Stimulated activated CD8-positive, alpha-beta memory T cell treated with anti-CD3 and anti-CD28 coated beads, Interleukin-4, amount 100 ng/mL, for 48 hours (primary cell): ENCODE data around the gene ADAMTS2.
"Not testable (repeated sequence)": the region's sequence is repeated elsewhere in the genome, so short reads cannot be mapped to it uniquely, and the experiment has no call there.

ENCODE experiments used
- DNase-seq: peaks from one replicate; pipeline ENCODE4 v3.0.0-alpha.2; 2020

The ADAMTS2 gene

DNA sequence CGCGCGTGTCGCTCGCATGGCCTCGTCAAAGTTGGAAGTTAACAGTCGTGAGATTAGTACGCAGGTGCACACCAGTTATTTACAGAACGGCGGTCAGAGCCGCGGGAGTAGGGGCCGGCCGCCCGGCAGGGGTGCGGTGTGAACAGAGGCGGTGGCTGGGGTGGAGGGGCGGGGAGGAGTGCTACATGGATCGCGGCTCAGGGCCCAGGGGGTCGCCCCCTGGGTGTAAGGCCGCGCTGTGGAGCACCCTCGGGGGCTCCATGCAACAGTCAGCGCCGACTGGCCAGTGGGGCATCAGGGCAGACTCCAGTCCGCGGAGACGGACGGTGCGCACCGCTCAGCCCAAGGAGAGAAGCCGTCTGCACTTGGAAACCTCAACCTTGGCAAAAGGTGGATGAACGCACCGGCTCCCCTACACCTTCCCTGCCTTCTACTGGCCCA lies 224.8 kb downstream of the ADAMTS2 start:
- DNase-seq, result no peak

DNA sequence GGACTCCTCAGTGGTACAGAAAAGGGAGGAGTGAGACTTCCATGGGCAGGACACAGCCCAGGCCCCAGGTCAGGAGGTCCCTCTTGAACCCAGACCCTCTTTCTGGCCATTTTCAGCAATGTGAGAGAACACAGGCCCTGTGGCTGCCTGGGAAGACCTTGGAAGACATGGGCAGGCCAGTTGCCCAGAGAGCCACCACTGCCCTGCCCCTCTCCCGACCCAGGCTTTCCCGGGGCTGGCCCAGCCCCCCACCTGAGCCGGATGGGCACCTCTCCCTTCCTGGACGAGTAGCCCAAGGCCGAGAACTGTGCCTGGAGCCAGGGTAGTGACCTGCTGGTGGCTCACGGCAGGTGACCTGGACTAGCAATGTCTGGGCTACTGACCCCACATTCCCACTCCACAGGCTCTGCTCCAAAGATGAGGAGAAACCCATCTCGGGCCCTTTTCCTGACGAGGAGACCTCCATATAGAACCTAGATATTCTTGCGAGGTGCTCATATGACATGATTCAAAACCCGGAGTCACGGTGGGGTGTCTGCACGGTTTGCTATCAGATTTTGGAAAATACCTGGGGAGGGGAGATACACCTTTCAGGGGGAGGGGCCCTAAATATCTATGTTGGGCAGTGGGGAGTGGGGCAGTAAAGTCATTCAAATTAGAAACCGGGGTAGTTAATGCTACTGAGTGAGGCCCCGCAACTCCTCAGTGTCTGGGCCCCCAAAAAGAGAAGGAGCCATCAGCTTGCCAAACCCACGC lies 225.7 kb downstream of the ADAMTS2 start:
- no peak for DNase-seq

DNA sequence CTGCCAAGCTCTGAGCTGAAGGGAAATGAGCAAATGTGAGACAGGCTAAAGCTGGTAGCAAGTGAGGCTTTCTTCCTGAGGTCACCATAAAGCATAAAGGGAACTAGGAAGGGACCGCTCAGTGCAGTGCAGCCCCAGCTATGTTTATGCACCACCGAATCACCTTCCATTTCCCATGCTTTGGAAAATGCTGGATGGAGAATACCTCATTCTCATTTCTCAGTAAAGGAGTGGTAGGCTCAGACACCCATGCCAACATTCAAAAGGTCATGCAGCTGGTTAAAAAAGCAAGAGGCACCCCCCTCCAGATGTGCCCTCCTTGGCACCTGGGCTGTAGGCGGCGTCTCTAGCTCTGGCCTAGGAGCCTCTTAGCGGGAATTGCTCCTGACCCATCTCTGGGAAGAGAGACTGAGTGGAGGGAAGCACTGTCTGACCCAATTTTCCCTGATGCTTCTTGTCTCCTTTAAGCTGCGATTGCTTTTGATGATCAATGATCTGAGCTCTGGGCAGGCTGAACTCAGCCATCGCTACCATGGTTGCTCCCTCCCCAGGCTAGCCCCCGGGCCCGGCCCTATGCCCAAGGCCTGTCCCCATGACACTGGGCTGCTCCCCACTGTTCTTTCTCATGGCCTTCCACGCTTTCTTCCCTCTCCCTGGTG lies 226.4 kb downstream of the ADAMTS2 start:
- DNase-seq, result no peak

DNA sequence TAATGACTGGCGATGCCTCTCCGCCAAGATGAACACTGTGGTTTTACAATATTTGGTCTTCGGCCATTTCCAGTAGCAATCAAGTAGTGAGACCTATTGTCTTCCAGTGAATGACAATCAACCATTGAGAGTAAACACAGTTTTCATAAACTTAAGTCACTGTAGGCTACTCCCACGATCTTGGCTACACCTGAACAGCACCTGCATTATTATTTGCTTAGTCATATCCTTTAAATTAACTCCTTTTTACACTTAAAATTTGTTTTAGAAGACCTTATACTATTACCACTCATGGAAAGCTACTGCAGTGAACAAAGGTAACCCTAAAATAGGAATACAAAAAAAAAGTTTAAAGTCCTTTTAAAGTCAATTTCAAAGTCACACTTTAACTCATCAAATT lies 226.9 kb downstream of the ADAMTS2 start:
- DNase-seq, result no peak

DNA sequence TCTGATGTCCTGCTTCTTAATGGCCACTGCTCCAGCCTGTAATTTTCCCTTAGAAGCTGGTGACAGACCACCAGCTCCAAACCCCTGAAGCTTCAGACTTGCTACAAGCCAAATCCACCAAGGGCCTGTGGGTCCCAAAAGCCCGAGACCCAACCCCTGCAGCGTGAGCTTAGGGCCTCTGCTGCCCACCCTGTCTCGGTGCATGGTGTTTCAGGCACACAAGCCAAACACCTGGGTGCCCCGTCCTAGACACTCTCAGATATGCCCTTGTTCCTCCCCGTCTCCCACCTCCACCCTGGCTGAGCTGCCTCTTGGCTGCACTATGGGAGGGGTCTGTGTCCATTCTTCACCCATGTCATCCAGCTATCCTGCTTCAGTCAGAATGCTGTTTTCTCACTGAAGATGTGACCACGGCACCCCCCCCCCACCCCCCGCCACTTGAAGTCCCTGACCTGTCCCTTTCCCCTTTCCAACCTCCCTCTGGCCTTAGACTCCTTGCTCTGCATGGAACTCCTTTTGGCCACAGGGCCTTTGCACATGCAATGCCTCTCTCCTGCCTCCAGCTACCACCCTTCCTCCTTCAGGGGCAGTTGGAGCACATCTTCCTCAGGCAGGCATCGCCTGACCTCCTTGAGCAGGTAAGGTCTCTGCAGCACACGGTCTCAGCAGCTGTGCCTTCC lies 229.3 kb downstream of the ADAMTS2 start:
- DNase-seq, result no peak

DNA sequence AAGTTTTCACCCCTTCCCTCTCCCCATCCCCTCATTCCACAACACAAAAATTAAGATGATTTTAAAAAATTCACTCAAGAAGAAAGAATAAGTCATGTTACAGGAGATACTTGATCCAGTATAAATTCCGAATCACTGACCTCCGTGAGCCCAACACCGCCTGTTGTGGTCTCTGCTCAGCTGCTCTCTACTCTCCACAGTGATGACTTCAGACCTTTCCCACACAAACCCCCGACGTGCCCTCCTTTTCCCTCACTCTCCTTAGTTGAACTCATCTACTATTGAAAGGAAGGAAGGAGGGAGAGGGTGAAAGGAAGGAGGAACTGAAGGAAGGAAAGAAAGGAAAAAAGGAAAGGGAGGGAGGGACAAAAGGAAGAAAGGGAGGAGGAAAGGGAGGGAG lies 230.0 kb downstream of the ADAMTS2 start:
- no peak for DNase-seq

DNA sequence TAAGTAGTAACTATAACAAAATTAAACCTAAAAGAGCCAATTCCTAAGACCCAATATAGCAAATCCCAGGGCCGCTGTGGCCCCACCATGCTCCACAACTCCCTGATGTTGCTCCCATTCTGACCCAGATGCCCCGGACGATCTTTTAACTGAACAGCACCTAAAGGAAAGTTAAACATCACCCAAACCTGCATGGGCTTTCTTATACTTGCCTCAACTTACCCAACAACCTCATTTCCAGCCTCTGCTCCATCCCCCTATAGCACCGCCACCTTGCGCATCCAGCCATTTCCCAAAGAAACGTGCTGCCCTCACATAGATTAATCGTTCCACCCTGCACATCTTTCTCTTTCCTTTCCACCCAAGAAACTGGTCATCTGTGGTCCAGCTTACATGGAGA lies 230.5 kb downstream of the ADAMTS2 start:
- DNase-seq, result no peak

DNA sequence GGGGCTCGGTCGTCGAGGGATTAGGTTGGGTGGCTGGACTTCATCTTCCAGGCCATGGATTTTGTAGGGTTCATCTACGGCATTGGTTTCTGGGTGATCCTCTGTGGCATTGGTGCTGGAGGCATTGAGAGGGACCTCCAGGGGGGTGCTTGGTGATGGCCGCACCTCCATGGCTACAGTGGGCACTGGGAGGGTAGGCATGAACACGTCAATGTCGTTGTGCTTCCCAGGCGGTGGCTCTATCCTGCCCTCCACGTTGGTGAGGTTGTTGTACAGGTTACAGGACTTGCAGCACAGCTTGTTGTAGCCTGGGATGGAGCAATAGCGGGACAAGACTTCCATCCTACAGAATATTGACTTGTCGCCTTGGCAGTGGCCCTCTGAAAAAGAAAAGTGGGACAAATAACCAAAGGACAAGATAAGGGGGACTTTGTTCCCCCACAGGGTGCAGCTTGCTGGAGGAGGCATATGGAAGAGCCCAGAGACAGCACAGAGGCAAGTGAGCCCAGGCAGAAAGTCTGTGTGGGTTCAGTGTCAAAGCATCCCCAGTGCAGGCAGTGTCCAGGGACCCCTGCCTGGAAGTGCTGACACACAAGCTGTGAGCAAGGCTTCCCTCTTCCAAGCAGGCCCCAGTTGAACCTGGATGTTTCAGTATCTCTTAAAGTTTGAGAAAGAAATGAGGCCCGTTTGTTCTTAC lies 231.2 kb downstream of the ADAMTS2 start:
- DNase-seq, result no peak

DNA sequence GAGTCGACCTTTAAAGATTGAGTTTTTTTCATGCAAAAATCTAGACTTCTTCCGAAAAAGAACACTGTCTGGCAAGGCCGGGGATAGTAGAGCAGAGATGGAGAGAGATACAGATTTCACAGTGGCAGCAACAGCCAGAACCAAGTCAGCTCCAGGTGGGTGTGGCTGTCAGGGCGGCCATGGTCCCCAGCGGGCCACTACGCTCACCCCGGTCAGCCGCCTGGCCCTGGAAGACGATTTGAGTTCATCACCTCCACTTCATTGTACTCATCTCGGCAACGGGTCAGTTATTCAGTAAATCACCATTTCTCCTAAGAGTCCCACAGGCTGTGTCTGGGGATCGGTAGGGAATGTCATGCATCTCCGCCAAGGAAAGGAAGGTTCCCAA lies 232.1 kb downstream of the ADAMTS2 start:
- DNase-seq, result no peak

DNA sequence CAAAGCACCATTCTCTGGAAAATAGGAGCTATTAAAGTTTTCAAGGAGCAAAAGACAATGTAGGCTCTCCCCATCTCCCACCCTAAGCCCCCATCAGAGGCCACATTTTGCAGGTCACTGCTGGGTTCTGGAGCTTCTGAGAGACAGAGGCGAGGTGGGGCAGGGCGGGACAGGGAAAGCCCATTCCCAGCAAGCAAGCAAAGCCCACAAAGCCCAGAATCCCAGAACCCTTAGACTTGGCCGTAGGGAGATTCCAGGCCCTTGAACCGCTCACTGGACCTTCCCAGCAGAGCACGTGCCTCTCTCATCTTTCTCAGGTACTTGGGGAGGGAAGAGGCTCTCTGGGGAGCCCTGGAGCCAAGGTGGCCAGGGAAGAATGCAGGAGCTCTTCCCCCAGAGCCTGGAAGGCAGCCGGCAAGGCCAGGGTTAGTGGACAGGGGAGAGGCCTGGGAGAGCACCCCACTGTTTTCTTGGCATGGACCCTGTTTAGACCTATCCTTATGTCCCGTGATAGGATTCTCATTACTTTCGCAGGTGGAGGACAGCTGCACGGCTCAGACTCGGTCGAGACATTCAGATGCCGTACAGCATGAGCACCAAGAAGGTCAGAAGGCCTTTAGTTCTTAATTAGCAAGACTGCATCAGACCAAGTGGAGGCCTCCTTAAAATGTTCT lies 232.7 kb downstream of the ADAMTS2 start:
- no peak for DNase-seq

DNA sequence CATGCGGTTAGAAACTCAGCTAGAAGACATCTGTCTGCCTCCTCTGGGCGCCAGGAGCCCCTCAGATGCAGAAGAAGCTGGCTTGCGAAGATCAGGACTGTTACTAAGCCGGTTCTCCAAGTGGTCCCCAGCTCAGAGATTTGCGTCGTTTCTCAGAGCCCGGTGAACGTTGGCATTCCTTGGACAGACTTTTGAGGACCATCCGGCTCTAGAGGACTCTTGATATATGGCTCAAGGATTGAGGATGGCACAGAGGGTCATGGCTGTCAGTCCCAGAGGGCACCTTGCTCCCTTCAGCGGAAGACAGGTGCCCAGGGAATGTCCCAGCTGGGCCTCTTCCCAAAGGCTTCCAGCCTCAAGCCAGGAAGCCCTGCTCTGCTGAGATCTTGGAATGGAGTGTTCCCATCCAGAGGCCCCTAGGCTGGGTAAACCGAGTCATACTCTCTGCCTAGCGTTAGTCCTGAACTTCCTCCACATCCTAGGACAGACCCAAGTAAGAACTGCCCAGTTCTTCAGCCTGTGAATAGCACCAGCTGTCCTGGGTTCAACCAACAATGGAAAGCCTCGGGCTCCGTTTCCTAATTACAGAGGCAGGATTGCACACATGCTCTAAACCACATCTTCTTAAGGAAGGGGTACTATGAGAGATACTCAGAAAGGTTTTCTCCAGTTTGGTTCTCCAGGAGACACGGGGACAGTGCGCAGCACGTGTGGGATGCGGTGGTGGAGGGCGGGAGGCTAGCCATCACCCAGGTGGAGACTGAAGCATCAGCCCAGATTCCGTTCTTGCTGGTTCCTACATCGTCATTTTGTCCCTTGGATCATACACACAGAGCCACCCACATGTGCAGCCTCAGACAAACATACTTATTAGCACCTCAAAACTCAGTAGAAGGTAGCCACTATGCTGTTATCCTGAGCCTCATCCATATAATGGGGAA lies 233.7 kb downstream of the ADAMTS2 start:
- no peak for DNase-seq

DNA sequence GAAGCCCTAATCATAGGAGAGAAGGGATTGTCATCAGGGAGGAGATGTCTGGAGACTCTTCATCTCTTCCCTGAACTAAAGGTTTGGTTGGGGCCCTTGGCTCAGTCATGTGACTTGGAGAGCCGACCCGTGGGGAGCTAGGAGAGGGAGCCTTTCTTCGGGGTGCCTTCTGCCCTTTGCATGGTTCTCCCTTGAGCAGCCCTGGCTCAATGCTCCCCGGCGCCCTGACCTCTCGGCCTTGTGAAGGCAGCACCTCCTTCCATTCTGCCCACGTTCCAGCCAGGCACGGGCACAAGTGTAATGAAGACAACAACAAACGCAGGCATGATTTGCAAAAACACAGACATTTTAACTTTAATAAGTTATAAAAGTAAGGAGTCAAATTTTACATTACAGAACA lies 234.7 kb downstream of the ADAMTS2 start:
- no peak for DNase-seq

DNA sequence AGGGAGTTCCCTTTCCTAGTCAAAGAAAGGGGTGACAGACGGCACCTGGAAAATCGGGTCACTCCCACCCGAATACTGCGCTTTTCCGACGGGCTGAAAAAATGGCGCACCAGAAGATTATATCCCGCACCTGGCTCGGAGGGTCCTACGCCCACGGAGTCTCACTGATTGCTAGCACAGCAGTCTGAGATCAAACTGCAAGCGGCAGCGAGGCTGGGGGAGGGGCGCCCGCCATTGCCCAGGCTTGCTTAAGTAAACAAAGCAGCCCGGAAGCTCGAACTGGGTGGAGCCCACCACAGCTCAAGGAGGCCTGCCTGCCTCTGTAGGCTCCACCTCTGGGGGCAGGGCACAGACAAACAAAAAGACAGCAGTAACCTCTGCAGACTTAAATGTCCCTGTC lies 244.0 kb downstream of the ADAMTS2 start:
- not testable (repeated sequence) for DNase-seq

DNA sequence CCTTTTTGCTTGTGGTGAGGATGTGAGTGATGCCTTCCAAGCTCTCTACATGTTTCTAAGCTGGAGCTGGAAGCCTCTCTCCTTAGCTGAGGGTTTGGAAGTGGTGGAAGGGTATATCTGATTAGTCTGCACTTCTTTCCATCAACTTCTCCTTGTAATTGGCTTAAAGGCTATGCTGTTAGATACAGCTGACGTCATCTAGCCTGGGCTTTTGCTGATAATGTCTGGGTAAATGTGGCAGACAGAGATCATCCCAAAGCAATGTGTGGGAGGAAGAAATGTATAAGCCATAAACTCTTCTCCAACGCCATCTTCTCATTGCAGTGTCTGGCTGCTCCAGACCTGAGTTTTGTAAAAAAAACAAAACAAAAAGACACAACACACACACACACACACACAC lies 255.8 kb downstream of the ADAMTS2 start:
- DNase-seq, result no peak

DNA sequence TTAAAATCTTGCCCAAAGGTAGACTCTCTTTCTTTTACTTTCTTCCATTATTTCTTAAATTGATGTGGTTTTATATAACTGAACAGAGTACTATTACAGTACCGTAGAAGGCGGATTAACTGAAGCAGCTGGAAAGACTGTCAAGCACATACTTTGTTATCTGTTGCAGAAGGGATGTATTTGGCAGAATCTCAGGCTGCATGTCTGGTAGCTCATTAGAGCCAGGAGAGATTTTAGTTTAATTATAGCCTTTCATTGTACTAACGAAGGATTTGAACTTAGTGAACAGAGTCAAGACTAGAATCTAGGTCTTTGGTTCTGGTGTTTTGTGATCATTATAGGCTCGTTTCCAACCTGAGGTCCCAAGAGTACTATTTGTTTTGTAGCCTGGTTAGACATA lies 264.5 kb downstream of the ADAMTS2 start:
- no peak for DNase-seq

DNA sequence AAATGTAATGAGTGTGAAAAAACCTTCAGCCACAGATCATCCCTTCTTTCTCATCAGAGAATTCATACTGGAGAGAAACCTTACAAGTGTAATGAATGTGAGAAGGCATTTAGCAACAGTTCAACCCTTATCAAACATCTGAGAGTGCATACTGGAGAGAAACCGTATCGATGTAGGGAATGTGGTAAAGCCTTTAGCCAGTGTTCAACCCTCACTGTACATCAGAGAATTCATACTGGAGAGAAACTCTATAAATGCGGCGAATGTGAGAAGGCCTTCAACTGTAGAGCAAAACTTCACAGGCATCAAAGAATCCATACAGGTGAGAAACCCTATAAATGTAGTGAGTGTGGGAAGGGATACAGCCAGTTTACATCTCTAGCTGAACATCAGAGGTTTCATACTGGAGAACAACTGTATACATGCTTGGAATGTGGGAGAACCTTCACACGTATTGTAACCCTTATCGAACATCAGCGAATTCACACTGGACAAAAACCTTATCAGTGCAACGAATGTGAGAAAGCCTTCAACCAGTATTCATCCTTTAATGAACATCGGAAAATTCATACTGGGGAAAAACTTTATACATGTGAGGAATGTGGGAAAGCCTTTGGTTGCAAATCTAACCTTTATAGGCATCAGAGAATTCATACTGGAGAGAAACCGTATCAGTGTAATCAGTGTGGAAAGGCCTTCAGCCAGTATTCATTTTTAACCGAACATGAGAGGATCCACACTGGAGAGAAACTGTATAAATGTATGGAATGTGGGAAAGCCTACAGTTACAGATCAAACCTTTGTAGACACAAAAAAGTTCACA lies 265.9 kb downstream of the ADAMTS2 start:
- DNase-seq, result no peak

DNA sequence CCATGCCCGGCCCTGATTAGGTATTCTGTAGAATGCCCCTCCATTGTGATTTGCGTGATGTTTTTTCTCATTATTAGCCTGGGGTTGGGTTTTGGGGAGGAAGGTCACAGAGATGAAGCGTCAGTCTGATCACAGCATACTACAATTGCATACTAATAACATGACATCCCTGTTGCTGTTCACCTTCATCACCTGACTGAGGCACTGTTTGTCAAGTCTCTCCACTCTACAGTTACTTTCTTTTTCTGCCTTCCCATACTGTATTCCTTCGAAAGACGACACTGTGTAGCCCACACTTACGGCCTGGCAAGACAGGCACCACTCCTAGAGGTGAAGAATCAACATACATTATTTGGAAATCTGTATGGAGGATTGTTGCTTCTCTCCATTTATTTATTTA lies 279.6 kb downstream of the ADAMTS2 start:
- no peak for DNase-seq

DNA sequence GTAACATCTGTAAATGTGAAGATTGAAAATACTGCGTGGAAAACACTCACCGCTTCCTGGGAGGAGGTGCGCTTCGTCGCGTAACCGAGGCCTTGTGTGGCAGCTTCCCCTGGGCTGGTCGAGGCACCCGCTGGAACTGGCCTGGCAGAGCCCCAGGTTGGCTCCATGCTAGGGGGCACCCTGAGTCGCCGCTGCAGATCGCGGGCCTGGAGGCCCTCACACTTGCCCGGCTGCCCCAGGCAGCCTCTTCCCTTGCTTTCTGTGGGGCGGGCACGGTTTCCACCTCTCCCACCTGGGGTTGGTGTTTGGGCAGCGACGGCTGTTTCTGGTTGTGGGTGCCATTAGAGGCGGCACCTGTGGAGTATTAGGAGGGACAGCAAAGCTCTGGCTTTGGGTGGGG lies 284.2 kb downstream of the ADAMTS2 start:
- DNase-seq, result no peak
